NCI-H187 treated with DMSO at 0.1 percent for 48 hours (cell line): ENCODE results near the gene TNRC18.
"Not testable (repeated sequence)": the region's sequence is repeated elsewhere in the genome, so short reads cannot be mapped to it uniquely, and the experiment has no call there.

Experiments
- DNase-seq: peaks from one replicate; lab custom pipeline; 2025; lab: John Stamatoyannopoulos, UW

TNRC18 gene

DNA sequence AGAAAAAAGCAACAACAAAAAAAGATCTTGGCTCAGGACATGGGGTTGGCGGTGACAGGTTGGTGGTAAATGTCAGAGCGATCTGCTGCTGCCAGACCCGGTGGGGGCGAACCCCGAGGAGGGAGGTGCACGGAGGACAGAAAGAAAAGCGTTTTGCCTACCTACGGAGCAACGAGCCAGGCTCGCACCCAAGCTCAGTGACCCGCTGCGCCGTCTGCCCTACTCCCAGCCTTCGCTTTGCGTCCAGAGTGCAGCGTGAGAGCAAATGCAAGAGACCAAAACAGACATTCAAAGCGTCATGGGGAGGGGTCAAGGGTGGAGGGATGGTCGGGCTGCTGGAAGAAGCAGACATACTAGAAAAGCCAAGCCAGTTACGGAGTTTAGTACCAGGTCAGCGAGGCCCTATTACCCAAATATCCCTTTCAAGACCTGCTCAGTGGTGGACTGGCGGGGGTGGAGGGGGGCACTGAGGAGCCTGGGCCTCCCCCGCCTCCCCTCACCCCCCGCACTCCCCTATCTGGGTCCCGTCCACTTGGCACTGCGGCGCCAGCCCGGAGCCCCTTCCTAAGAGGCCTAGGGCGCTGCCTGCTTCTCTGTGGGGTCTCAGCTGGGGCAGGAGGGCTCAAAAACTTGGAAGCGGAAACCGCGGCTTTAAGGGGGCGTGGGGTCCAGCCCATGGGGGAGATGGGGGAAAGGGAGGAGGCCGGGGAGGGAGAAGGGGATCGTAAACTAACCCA, 74.0 kb downstream of the TNRC18 start:
- no peak for DNase-seq

DNA sequence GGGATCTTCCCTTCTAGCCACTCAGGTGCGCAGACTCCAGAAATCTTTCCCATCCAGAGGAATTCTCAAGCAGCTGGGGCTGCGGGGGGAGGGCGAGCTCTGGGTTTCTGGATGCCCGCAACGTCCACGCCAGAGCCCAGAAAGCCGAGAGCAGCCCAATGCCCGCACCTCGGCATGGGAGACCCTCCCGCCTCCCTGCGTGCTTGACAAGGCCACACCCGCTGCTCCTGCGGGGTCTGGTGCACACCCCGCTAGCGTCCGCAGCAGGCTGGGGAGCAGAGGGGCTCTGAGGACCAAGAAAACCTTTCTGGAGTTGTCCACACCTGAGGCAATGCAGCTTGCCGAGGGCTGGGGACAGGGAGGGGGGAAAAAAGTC, 74.6 kb downstream of the TNRC18 start:
- DNase-seq: no peak

DNA sequence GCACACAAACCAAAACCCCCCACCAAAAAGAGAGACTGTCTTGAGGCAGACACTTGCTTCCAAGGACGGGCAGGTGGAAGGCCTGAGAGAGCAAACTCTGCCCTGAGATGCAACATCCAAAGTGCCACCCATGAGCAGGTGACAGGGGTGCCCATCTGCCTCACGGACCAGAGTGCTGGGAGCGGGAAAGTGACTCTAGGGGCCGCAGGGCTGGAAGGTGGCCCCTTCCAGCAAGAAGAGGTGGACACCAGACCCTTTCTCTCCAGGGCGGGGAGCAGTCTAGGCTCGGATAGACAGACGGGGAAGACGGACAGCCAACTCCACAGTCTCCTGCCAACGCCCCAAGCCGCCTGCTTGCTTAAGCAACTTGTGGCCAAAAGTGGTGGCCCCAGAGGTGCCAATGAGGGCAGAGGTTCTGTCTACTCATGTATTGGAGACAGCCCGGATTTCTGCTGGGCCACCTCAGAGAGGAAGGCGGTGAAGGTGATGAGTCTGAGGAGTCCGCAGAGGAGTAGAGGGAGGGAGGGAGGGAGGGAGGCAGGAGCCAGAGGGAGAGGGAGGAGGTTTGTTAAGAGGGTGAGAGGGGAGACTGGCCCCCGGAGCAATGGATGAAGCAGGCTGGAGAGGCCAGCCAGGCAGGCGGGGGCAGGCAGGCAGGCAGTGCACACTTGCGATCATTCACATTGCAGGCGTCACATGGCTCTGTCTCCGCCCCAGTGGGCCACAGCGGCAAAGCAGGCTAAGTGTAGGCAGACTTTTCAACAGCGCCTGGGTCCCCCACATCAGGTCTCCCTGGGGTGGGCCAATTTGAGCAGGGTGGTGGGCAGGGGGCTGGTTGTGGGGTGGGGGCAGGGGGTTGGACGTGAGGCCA, 75.3 kb downstream of the TNRC18 start:
- no peak for DNase-seq

DNA sequence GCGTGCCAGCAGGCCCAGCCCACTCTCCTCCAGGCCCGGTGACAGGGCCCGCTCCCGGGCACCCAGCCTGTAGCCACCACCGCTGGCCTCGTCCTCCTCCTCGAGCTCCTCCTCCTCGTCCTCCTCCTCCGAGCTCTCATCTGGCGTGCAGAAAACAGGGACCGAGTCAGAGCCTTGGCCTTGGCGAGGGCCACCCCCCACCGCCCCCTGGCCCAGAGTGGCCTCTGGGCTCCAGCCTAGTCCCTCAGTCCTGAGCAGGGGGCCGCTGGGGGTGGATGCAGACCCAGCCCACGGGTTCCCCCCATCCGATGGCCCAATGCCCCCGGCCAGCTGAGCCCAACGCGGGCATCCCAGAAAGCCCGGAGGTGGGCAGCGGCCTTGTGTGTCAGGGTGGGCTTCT, 78.0 kb downstream of the TNRC18 start:
- DNase-seq: no peak

DNA sequence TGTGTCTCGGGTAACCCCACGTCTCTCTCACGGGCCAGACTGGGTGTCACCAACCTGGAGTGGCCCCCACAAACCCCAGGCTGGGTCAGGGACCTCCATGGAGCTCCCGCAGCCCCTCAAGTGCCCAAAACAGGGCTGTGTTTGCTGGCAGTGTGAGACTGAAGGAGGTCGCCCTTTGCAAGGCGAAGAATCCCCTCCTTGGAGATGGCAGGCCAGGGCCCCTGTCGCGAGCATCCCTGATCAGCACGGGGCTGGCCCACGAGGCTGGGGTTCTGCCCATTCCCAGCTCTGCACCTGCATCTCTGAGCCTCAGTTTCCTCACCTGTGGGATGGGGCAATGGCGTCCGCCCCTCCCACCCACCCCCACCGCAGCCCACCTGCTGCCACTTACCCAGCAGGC, 78.5 kb downstream of the TNRC18 start:
- no peak for DNase-seq

DNA sequence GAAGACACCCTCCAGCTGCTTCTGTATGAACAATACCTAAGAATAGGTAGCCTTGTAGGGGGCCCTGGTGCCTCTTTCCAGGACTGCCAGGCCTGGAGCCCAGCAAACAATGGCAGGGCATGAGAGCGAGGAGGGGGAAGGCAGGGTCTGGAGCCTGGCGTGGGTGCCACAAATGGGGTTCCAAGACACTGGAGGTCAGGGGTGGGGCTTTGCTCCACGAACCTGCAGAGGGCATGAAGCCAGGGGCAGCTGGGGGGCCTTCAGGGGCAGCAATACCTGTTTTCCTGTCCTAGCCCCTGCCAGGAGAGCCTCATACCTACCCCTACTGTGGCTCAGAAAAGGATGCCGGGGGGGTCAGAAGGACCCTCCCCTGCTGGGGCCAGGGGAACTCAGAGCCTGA, 79.3 kb downstream of the TNRC18 start:
- no peak for DNase-seq

DNA sequence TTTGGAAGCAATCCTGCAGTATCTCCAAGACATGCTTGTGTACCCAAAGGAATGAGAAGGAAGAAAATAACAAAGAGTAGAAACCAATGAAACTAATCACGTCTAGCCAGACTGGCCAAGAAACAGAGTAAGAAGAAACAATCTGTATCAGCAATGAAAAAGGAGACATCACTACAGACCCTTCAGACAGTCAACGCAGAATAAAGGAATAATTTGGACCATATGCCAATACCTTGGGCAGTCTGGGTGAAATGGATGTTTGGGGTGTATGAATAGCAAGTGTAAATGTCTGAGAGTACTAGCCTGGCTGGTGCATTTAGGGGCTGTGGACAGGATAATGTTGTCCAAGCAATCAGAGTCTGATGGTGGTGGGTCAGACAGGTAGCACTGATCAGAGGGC, 79.8 kb downstream of the TNRC18 start:
- DNase-seq: no peak

DNA sequence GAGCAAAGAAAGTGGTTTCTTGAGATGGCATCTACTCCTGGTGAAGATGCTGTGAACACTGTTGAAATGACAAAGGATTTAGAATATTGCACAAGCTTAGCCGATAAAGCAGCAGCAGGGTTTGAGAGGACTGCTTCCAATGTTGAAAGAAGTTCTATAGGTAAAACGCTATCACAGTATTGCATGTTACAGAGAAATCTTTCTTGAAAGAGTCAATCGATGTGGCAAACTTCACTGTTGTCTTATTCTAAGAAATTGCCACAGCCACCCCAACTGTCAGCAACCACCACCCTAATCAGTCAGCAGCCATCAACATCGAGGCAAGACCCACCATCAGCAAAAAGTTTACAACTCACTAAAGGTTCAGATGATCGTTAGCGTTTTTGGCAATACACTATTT, 81.0 kb downstream of the TNRC18 start:
- no peak for DNase-seq

DNA sequence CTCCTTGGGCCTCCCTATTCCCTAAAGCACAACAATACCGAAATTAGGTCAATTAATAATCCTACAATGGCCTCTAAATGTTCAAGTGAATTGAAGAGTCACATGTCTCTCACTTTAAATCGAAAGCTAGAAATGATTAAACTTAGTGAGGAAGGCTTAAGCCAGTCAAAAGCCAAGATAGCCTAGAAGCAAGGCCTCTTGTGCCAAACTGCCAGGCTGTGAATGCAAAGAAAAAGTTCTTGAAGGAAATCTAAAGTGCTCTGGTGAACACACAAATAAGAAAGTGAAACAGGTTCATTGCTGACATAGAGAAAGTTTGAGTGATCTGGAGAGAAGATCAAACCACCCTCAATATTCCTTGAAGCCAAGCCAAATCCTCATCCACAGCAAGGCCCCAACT, 83.7 kb downstream of the TNRC18 start:
- no peak for DNase-seq

DNA sequence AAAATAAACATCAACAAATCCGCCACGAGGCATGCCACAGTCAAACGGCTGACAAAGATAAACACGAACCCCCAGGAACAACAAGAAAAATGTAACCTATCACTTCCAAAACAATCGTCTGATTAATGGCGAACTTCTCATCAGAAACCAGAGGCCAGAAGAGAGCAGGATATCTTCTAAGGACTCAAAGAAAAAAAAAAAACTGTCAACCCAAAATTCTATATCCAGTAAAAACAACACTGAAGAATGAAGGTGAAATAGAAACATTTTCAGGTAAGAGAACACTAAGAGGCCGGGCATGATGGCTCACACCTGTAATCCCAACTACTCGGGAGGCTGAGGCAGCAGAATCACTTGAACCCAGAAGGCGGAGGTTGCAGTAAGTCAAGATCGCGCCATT, 86.6 kb downstream of the TNRC18 start:
- no peak for DNase-seq

DNA sequence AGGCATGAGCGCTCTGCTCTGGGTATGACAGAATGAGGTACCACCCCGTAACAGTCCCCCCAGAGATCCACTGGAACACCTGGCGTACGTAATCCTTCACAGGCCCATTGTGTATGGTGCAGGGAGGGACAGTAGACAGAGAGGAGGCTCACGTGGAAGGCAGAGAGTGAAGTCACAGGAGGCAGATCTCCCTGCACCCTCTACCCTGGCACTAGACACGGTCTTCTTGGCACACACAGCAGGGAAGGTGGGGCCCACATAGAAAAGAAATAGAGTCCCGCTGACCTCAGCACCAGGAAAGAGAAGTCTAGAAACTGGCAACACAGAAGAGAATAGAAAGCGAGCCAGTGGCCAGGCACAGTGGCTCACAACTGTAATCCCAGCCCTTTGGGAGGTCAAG, 89.0 kb downstream of the TNRC18 start:
- DNase-seq: no peak

DNA sequence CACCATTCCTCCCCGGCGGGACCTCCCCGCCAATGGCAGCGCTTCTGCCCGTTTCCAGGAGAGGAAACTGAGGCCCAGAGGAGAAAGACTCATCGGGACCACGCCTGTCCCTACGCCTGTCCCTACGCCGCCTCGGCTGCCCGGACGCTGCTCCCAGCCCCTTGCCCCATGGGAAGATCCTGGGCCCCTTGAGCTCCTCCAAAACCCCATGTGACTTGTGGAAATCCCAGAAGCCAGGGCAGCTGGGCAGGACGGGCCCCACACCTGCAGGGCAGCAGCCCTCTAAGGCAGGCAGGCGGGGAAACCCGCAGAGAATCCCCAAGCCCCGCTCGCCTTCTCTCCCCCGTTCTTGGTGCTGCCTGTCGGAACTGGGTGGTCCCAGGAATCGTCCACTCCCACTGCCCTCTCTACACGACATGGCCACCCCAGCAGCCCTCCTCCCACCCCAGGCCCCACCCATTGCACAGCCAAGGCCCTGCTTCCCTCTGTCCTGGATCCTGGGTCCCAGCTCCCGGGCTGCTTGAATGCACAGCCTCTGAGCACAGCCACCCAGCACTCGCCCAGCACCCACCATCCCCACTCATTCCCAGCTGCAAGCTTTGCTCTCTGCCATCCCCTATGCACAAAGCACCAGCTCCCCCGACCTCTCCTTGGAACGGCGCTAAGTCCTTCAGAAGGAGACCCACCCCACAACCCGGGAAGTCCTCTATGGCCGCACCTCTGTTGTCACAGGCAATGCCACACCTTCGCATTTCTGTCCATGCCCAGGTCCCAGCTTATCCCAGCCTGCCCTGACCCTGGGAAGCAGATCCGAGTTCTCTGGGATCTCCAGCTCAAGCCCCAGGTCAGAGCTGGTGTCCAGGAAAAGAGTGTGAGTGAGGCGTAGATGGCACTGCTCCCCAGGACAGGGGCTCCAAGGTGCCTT, 90.3 kb downstream of the TNRC18 start:
- DNase-seq: no peak

DNA sequence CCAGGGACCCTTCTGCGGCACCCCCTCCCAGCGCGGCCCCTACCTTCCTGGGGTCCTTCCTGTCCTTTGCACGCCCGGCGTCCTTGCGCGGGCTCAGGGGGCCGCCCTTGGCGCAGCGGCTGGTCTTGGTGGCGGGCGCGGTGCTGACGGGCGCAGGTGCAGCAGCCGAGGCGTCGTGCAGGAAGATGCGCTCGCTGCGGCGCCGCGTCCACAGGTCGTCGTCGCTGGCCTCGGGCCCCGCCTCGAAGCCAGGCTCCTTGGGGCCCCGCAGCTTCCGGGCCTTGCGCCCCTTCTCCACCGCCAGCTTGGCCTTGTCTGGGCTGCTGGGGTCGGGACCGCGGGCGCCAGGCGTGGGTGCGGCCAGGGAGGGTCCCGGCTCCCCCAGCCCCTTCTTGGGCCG, 91.1 kb downstream of the TNRC18 start:
- DNase-seq: no peak

DNA sequence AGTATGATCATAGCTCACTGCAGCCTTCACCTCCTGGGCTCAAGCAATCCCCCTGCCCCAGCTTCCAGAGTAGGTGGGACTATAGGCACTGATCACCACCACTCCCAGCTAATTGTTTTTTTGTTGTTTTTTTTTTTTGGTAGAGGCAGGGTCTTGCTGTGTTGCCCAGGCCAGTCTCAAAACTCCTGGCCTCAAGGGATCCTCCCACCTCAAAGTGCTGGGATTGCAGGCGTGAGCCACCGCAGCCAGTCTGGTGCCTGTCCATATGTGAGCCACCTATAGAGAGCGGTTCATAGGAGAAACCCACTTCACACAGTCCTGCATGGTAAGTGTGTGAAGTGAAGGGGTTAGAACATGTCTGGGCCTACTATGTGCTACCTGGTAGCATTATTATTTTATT, 93.3 kb downstream of the TNRC18 start:
- no peak for DNase-seq

DNA sequence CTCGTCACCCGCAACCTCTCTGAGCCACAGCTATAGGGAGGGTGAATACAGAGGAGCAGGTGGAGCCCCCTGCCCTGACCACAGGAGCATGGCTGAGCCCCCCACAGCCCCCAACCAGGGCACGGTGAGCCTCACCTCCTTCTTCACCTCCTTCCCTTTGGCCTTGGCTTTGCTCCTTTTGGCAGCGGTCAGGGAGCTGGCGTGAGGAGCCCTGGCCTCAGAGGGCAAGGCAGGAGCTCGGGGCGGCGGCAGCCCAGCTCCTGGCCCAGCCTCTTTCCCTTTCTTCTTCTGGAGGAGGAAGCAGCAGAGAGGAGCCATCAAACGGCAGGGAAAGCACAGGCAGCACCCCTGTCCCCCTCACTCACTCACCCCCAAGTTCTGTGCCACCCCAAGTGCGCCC, 98.7 kb downstream of the TNRC18 start:
- no peak for DNase-seq

DNA sequence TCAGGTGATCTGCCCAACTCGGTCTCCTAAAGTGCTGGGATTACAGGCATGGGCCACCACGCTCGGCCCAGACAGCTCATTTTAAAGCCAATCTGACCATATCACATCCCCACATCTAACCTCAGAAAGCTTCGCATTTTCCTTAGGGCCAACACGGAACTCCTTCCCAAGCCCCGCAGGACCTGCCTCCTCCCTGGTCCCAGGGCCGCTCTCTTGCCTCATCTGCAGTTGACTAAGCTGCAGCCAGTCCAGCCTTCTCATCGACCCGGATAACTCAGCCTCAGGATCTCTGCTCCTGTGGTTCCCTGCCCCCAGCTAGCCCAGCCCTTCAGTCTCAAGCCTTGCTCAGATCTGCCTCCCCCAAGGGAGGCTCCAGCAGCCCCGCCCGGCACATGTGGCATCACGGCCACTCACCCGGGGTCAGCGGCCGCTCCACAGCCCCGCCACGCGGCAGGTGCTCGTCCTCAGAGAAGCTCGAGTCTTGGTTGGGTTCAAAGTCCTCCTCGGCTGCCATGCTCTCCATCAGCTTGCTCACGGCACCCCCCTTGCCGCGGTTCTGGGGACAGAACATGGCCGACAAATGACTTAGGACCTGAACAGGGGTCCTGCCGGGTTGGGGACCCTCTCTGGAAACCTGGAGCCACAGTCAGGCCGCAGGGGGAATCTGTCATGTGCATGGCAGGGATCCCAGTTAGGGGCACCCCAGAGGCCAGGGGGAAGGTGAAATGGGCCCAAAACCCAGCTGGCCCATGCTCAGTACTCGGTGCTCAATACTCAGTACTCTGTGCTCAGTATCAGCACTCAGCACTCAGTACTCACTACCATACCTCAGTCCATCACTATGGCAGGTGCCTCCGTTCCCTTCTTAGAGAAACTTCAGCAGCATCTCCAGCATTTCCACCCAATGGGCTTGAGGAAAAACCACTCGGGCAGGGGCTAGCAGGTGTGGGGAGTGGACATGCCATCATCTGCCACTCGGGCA, 99.5 kb downstream of the TNRC18 start:
- not testable (repeated sequence) for DNase-seq

DNA sequence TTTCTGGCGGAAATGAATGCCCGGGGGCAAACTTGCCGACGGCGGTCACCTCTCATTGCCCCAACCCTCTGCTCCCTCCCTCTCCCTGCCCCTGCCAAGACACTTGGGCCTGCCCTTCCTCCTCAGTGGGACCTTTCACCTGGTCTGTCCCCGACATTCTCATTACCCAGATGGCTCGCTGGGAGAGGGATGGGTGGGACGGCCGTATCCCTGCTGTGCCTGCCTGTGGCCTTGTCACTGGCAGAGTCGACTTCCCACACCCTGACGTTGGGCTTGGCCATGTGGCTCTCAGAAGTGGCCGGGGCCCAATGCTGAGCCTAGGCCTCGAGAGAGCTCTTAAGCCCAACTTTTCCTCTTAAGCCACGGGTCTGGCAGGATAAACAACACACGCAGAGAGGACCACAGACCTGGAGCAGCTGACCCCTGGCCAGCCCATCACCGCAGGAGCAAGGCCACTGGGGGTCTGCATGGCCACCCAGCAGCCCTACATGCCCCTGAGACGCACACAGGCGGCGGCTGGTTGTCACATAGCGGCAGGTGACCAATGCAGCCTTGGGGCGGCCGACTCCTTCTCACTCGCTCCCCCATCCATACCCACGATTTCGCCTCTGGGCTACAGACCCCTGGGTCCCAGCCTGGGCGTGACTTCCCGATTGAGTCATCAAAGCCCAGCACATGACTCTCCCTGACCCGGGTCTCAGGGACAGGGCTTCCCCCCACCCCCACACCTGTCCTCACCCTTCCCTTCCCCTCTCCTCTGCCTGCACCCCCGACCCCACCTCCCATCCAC, 100.8 kb downstream of the TNRC18 start:
- no peak for DNase-seq

DNA sequence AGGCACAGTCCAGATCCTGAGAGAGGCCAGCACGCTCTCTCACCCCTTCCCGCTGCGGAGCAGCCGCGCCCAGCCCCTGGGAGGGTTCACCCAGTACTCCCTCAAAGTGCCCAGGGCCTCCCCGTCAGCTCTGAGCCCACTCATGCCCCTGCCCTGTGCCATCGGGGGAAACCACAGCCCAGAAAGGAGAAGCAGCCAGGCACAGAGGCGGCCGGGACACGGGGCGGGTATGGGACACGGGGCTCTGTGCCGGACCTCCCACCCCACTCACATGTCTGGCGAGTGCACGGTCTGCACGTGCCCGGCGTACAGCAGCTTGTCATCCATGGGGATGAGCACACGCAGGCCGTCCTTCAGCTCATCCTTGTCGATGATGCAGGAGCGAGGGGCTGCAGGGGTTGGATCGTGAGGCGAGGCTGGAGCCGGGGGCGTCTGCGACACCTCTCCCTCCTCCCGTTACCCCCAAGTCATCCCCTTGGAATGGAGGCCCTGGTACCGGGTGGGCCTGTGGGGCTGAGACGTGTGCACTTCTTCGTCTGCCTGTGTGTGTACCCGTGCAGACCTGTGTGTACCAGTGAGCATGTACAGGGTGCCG, 102.7 kb downstream of the TNRC18 start:
- no peak for DNase-seq

DNA sequence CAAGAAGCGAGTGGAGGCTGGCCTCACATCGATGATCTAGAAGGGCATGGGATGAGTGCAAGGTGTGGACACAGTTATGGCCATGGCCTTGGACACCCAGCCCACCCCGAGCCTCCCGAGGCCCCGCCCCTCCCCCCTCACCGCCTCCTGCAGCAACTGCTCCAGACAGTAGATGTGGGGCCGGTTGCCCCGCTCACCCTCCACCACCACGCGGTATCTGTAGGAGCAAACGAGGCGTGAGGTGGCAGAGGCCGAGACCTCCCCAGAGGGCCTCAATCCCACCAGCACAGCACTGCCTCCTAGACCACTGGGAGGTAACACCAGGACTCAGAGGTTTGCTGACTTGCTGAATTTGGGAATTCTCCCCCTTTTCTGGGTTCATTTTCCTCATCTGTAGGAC, 103.2 kb downstream of the TNRC18 start:
- no peak for DNase-seq

DNA sequence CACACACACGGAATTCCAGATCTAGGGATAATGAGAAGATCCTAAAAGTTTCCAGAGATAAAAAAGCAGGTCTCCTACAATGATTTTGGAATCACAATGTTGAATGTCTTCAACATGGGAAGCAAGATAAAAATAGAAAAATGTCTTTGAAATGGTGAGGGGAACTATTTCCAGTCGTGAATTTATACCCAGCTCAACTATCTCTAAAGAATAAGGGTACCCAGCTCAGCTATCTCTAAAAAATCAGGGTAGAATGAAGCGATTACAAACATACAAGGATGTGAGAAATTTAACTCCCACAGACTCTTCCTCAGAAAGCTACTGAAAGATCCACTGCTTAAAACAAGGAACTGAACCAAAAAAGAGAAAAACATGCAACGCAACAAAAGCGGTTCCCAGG, 105.0 kb downstream of the TNRC18 start:
- not testable (repeated sequence) for DNase-seq
